NCI-H2196 (cell line): ENCODE data around the gene TPST1.
A peak's percentile ranks its signal among the peaks of the same experiment; 100 is the strongest.

Experiments used
- DNase-seq: peaks from one replicate; lab custom pipeline; 2025; ENCODE audit not compliant: unreplicated experiment; lab: John Stamatoyannopoulos, UW

Gene TPST1

GRCh38 chr7:66237906-66238772, 33.0 kb downstream of the TPST1 start:
- no peak for DNase-seq

GRCh38 chr7:66238773-66239466, 33.8 kb downstream of the TPST1 start:
- no peak for DNase-seq

- no peak for DNase-seq
Measured at GRCh38 chr7:66239467-66239856, 34.3 kb downstream of the TPST1 start.

- DNase-seq: no peak
Measured at GRCh38 chr7:66245008-66245407, 39.9 kb downstream of the TPST1 start.

- no peak for DNase-seq
Measured at GRCh38 chr7:66246554-66247171, 41.5 kb downstream of the TPST1 start.

- peak; percentile 38 for DNase-seq
Measured at GRCh38 chr7:66247380-66248078, 42.4 kb downstream of the TPST1 start.

GRCh38 chr7:66250711-66251110, 45.6 kb downstream of the TPST1 start:
- no peak for DNase-seq

- no peak for DNase-seq
Measured at GRCh38 chr7:66255534-66256100, 50.5 kb downstream of the TPST1 start.

- no peak for DNase-seq
Measured at GRCh38 chr7:66256281-66256680, 51.1 kb downstream of the TPST1 start.

- DNase-seq: no peak
Measured at GRCh38 chr7:66257481-66257880, 52.3 kb downstream of the TPST1 start.

GRCh38 chr7:66258409-66258808, 53.3 kb downstream of the TPST1 start:
- DNase-seq: no peak

- no peak for DNase-seq
Measured at GRCh38 chr7:66261941-66262340, 56.8 kb downstream of the TPST1 start.

GRCh38 chr7:66263936-66264335, 58.8 kb downstream of the TPST1 start:
- DNase-seq: no peak

GRCh38 chr7:66265566-66265965, 60.4 kb downstream of the TPST1 start:
- peak; percentile 25 for DNase-seq

GRCh38 chr7:66267249-66267648, 62.1 kb downstream of the TPST1 start:
- DNase-seq: no peak

GRCh38 chr7:66269978-66270377, 64.8 kb downstream of the TPST1 start:
- DNase-seq: no peak

- no peak for DNase-seq
Measured at GRCh38 chr7:66272321-66272720, 67.2 kb downstream of the TPST1 start.

- DNase-seq: no peak
Measured at GRCh38 chr7:66276363-66276762, 71.2 kb downstream of the TPST1 start.

- DNase-seq: no peak
Measured at GRCh38 chr7:66277492-66277891, 72.4 kb downstream of the TPST1 start.

GRCh38 chr7:66279912-66280311, 74.8 kb downstream of the TPST1 start:
- DNase-seq: no peak
